HCT116 (cell line): ENCODE data around the gene CBFA2T2. TPM values are rescaled to one million over a fixed set of nuclear protein-coding genes. Genes with fewer than 3 reads are reported as not detected.
A peak's percentile ranks its signal among the peaks of the same experiment; 100 is the strongest.

Experiments used
- ATAC-seq: fragments of 200-7000 bp; cut with Tn5 transposase; 2 replicates; pipeline ENCODE4 v1.9.1; 2020; ENCODE audit warnings: mild to moderate bottlenecking, moderate library complexity
- BruUV-seq: library from RNA; stranded (reverse); fragments of 400-500 nt; replicated peaks from 2 replicates; lab custom pipeline; 2021; lab: Mats Ljungman, UMichigan
- CTCF ChIA-PET: fragments of 300-600 bp; sonication (Branson Sonifier 250); formaldehyde crosslinking; loops from one replicate; lab custom pipeline; 2021; ENCODE audit warnings: antibody characterized with exemption; lab: Charles Lee
- POLR2A ChIA-PET: fragments of 300-600, 350-600 bp; sonication (Branson Sonifier 250); formaldehyde crosslinking; loops from one replicate; lab custom pipeline; 2021; ENCODE audit warnings: antibody characterized with exemption; lab: Charles Lee
- RAD21 ChIA-PET, 2 experiments: fragments of 300-600 bp; sonication (Branson Sonifier 250); formaldehyde crosslinking; loops; one replicate each; lab custom pipeline; 2023; ENCODE audit warnings: low total read pairs in 2 of 2; ENCODE audit not compliant: uncharacterized antibody in 2 of 2, unreplicated experiment in 2 of 2, low non-redundant PET in 1 of 2; lab: Charles Lee
- DNase-seq: peaks from one replicate; pipeline ENCODE4 v3.0.0-alpha.2; 2010; ENCODE audit warnings: low read depth, low spot score
- H2AFZ ChIP-seq: fragments of 200-600 bp; shearing (Covaris generic), sonication (generic); 2 replicates; pipeline ENCODE4 v1.6.1; 2017; ENCODE audit warnings: low read depth, mixed run types, mixed read lengths, antibody characterized with exemption, low read length; ENCODE audit not compliant: poor library complexity, severe bottlenecking
- H3K27ac ChIP-seq: 2 replicates; pipeline ENCODE4 v1.5.1; 2012; ENCODE audit warnings: low read depth, low read length
- H3K27me3 ChIP-seq: fragments of 200-600 bp; sonication (generic); 2 replicates; pipeline ENCODE4 v1.6.1; 2016; ENCODE audit warnings: mixed run types, low read length, mixed read lengths; ENCODE audit not compliant: insufficient read depth
- H3K36me3 ChIP-seq, 2 experiments: fragments of 200-500 bp in 1 of 2; fragments of 200-600 bp in 1 of 2; sonication (Bioruptor generic) in 1 of 2; sonication (generic) in 1 of 2; 2 replicates each; pipeline versions ENCODE4 v1.5.1 to v1.6.1; 2014 to 2016; ENCODE audit warnings: low read length in 2 of 2, inconsistent platforms in 1 of 2, mixed read lengths in 1 of 2, mixed run types in 1 of 2; ENCODE audit not compliant: insufficient read depth in 2 of 2, control insufficient read depth in 1 of 2
- H3K4me1 ChIP-seq, 2 experiments: fragments of 200-600 bp in 1 of 2; sonication (generic) in 1 of 2; 2 replicates each; pipeline versions ENCODE4 v1.5.1 to v1.6.1; 2012 to 2017; ENCODE audit warnings: low read length in 2 of 2, inconsistent platforms in 1 of 2, mild to moderate bottlenecking in 1 of 2, mixed read lengths in 1 of 2, mixed run types in 1 of 2, moderate library complexity in 1 of 2; ENCODE audit not compliant: insufficient read depth in 2 of 2, control insufficient read depth in 1 of 2
- H3K4me2 ChIP-seq: fragments of 200-600 bp; sonication (generic); 2 replicates; pipeline ENCODE4 v1.6.1; 2017; ENCODE audit warnings: mixed run types, low read length, mixed read lengths
- H3K4me3 ChIP-seq, 2 experiments: fragments of 200-600 bp in 1 of 2; sonication (generic) in 1 of 2; replicated peaks in 1 of 2; 2 replicates each; pipeline ENCODE4 v1.5.1; 2011 to 2016; ENCODE audit warnings: low read length in 2 of 2, control low read depth in 1 of 2, low read depth in 1 of 2, mild to moderate bottlenecking in 1 of 2, mixed read lengths in 1 of 2, mixed run types in 1 of 2
- H3K79me2 ChIP-seq: fragments of 200-600 bp; sonication (generic); 2 replicates; pipeline ENCODE4 v1.6.1; 2017; ENCODE audit warnings: mild to moderate bottlenecking, mixed run types, low read length, moderate library complexity, mixed read lengths; ENCODE audit not compliant: insufficient read depth
- H3K9ac ChIP-seq: fragments of 200-600 bp; sonication (generic); 2 replicates; pipeline ENCODE4 v1.6.1; 2016; ENCODE audit warnings: low read length, mixed read lengths
- H3K9me2 ChIP-seq: fragments of 200-600 bp; sonication (generic), shearing (Covaris generic); 2 replicates; pipeline ENCODE4 v1.6.1; 2017; ENCODE audit warnings: mixed run types, mild to moderate bottlenecking, moderate library complexity; ENCODE audit not compliant: insufficient read depth
- H3K9me3 ChIP-seq, 2 experiments: fragments of 200-500 bp in 1 of 2; fragments of 200-600 bp in 1 of 2; sonication (Bioruptor generic) in 1 of 2; sonication (generic) in 1 of 2; 2 replicates each; pipeline ENCODE4 v1.6.1; 2014 to 2017; ENCODE audit warnings: low read length in 2 of 2, mixed read lengths in 2 of 2, inconsistent platforms in 1 of 2, low read depth in 1 of 2, mild to moderate bottlenecking in 1 of 2, mixed run types in 1 of 2, moderate library complexity in 1 of 2; ENCODE audit not compliant: control insufficient read depth in 1 of 2, insufficient read depth in 1 of 2
- H4K20me1 ChIP-seq: fragments of 200-600 bp; sonication (generic), shearing (Covaris generic); 2 replicates; pipeline ENCODE4 v1.6.1; 2017; ENCODE audit warnings: mixed run types, mild to moderate bottlenecking, moderate library complexity; ENCODE audit not compliant: insufficient read depth
- CEBPB ChIP-seq: IDR thresholded peaks from 2 replicates; pipeline ENCODE4 v1.6.1; 2012; ENCODE audit warnings: low read depth
- CTCF ChIP-seq, 3 experiments: fragments of 200-600 bp in 1 of 3; sonication (generic) in 1 of 3; IDR thresholded peaks in 2 of 3; conservative IDR thresholded peaks in 1 of 3; 2 replicates each; pipeline ENCODE4 v1.5.1; 2012 to 2017; ENCODE audit warnings: low read depth in 2 of 3, low read length in 2 of 3, antibody characterized with exemption in 1 of 3, borderline replicate concordance in 1 of 3, control low read depth in 1 of 3, mild to moderate bottlenecking in 1 of 3, mixed read lengths in 1 of 3, mixed run types in 1 of 3, moderate library complexity in 1 of 3; ENCODE audit not compliant: insufficient read depth in 1 of 3
- EZH2 ChIP-seq: fragments of 200-600 bp; sonication (generic); IDR thresholded peaks from 2 replicates; pipeline ENCODE4 v1.6.1; 2017; ENCODE audit warnings: antibody characterized with exemption, mixed run types
- JUND ChIP-seq: IDR thresholded peaks from 2 replicates; pipeline ENCODE4 v1.6.1; 2012
- POLR2A ChIP-seq: IDR thresholded peaks from 2 replicates; pipeline ENCODE4 v1.7.0; 2011; ENCODE audit warnings: borderline replicate concordance; ENCODE audit not compliant: insufficient read depth, insufficient read length; ENCODE audit errors: extremely low read depth
- POLR2AphosphoS5 ChIP-seq: IDR thresholded peaks from 2 replicates; pipeline ENCODE4 v1.6.1; 2011; ENCODE audit warnings: mild to moderate bottlenecking, low read depth, low read length, moderate library complexity
- SRF ChIP-seq: IDR thresholded peaks from 2 replicates; pipeline ENCODE4 v1.6.1; 2012; ENCODE audit warnings: low read depth
- TCF7L2 ChIP-seq: IDR thresholded peaks from 2 replicates; pipeline ENCODE4 v1.7.0; 2011; ENCODE audit warnings: borderline replicate concordance, inconsistent platforms; ENCODE audit not compliant: insufficient read depth, insufficient read length; ENCODE audit errors: extremely low read depth
- YY1 ChIP-seq: IDR thresholded peaks from 2 replicates; pipeline ENCODE4 v1.6.1; 2011; ENCODE audit warnings: low read length, low read depth, moderate library complexity, mild to moderate bottlenecking; ENCODE audit not compliant: insufficient replicate concordance; ENCODE audit errors: extremely low read depth
- ZFX ChIP-seq: fragments of 450-650 bp; IDR thresholded peaks from 2 replicates; pipeline ENCODE4 v1.6.1; 2017
- intact Hi-C: fragments of 100-400 bp; cut with micrococcal nuclease; formaldehyde crosslinking; loops from 2 replicates; pipeline ENCODE4 v1.10.0; 2022
- total RNA-seq: library from RNA; stranded (reverse); gene quantifications from one replicate; pipeline ENCODE4 v1.2.1, GENCODE V29; 2021; ENCODE audit not compliant: unreplicated experiment

CBFA2T2 gene
- total RNA-seq, 1 experiment from 2014 or later, result 8.0 TPM

DNA sequence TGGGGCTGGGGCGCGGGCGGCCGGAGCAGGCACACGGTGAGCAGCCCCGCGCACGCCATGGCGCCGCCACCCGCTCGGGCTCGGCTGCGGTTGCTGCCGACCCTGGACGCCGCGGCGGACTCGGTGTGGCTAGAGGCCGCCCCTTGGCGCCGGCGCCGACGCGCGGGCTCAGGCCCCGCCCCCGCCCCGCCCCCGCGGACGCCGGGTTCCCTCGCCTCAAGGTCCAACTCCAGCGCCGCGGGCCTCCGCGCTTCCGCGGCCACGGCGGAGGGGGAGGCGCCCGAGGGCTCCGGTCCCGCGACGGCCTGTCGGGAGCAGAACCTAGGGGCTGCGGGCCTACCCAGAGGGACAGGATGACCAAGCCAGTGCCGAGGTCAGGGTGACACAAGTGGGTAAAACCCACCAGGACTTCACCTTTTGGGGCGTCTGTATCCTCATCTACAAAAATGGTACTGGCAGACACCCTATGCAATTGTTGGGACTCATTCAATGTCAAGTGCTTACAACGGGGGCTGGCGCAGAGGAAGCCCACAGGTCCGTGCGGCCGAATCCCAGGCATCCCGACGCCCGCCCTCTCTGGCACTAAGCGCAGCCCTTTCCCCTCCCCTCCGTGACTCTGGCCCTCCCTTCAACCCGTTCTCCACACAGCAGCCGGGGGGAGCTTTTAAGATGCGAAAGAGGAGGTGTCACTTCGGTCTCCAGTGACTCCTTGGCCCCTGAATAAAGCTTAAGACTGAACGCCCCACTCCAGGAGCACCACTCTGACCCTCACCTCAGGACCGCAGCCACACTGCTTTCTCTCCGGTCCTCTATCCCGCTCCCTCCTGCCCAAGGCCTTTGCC is 184.6 kb downstream of the CBFA2T2 start, which contains the start of gene NECAB3:
Gene NECAB3 (minus strand): TSS at position 135 of the 842 bp plus-strand sequence. CDS start 76 bp downstream, at position 59.
- no peaks in the 10 kb centered on the region for H3K9me2 ChIP-seq
- peaks cover 26% of the 10 kb centered on the region; the same call in 1 of the 2 replicates for H3K79me2 ChIP-seq
- peaks cover 15 to 24% of the 10 kb centered on the region in 2 experiments for H3K4me1 ChIP-seq
- TF ChIP-seq POLR2AphosphoS5, result peak; percentile 92
- peak; percentile 84 for TF ChIP-seq POLR2A
- TF ChIP-seq SRF, result no peak
- TF ChIP-seq ZFX, result peak; percentile 25; the same call in 1 of the 2 replicates
- H3K9me3 ChIP-seq, result no peaks in the 10 kb centered on the region
- H3K4me3 ChIP-seq, result peak within 1 kb of the TSS; percentile 70 to 85
- ChIA-PET RAD21 (no interaction called here), POLR2A (no interaction called here), CTCF (no interaction called here)
- H3K9ac ChIP-seq, result peak within 1 kb of the TSS; percentile 89
- H4K20me1 ChIP-seq, result no peaks in the 10 kb centered on the region
- peak; percentile 89 for ATAC-seq
- peaks cover 7 to 11% of the 10 kb centered on the region in 2 experiments; a peak in 3 of 4 replicates for H3K36me3 ChIP-seq
- peak within 1 kb of the TSS; percentile 71 for H3K27ac ChIP-seq
- intact Hi-C loops, result no loop called here
- H2AFZ ChIP-seq, result no peak within 1 kb of the TSS
- DNase-seq, result no peak
- H3K27me3 ChIP-seq, result no peaks in the 10 kb centered on the region
- H3K4me2 ChIP-seq, result peak within 1 kb of the TSS; percentile 96
- BruUV-seq, result no TSS peak

DNA sequence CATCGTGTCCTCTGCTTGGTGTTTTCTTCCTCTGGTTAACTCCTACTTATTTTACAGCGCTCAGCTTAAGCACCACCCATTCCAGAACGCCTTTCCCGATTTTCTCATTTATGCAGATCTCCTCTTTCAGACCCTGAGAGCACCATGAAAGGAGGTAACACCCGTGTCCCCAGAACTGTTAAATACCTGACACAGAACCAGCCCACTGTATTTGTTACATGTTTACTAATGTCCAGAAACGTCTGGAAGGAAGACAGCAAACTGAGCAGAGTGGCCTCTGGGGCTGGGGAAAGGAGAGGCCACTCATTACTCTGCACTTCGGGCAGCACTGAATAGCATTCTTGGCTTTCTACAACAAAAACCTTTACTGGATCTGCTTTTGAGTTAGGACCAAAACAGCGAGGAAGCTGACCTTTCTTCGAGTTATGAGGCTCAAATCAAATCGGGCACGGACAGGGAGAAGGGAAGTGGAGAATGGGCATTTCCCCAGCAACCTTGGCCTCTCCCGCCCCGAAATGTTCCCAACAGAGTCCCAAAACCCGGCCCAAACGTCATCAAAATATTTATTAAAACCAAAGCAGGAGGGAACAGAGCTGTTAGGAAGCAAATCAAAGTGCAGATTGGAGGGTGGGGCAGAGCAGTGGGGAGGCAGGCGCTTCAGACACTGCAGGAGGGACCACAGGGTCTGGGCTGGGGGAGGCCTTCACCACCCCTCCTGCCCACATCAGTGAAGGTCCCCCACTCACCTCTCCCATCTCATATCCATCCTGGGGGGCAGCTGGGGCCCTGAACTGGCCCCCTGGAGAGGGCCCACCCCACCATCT is 185.5 kb downstream of the CBFA2T2 start:
- CTCF ChIA-PET, result no interaction called here

More for the DNA sequence above, 185.5 kb downstream of the CBFA2T2 start:
- no peaks in the 10 kb centered on the region for H4K20me1 ChIP-seq
- intact Hi-C loops, result no loop called here
- no peaks in the 10 kb centered on the region for H3K9me3 ChIP-seq
- RAD21 ChIA-PET, result no interaction called here
- no peak overlapping the region for H2AFZ ChIP-seq
- H3K4me1 ChIP-seq, result peaks cover 15 to 24% of the 10 kb centered on the region in 2 experiments
- H3K36me3 ChIP-seq, result peaks cover 7 to 11% of the 10 kb centered on the region in 2 experiments; a peak in 3 of 4 replicates
- peak overlapping the region; percentile 89; the same call in 1 of the 2 replicates for H3K9ac ChIP-seq
- BruUV-seq, result no TSS peak
- no peaks in the 10 kb centered on the region for H3K27me3 ChIP-seq
- POLR2A ChIA-PET, result no interaction called here
- H3K79me2 ChIP-seq, result peaks cover 26% of the 10 kb centered on the region; the same call in 1 of the 2 replicates
- peak overlapping the region; percentile 71 for H3K27ac ChIP-seq
- peak overlapping the region; percentile 49 to 85 for H3K4me3 ChIP-seq
- no peak for TF ChIP-seq JUND
- no peak for TF ChIP-seq POLR2A
- no peak for TF ChIP-seq YY1
- no peak for TF ChIP-seq CTCF (IDR thresholded peaks at IDR 0.05 in 2 of 3, conservative IDR thresholded peaks at IDR 0.05 in 1 of 3; ENCODE audit: borderline replicate concordance in 1 of 3, insufficient read depth in 1 of 3, low read depth in 2 of 3, low read length in 2 of 3)
- TF ChIP-seq TCF7L2, result no peak
- no peak for TF ChIP-seq POLR2AphosphoS5
- no peak for TF ChIP-seq CEBPB
- no peak for TF ChIP-seq EZH2
- no peak for DNase-seq
- no peaks in the 10 kb centered on the region for H3K9me2 ChIP-seq
- no peak for ATAC-seq
- peak overlapping the region; percentile 96 for H3K4me2 ChIP-seq
